Left ventricle myocardium inferior (tissue), 1 donor: Measurements from ENCODE around the gene EREG. TPM values are rescaled to one million over a fixed set of nuclear protein-coding genes. Genes with fewer than 3 reads are reported as not detected.

Experiments
- DNase-seq: peaks from one replicate; pipeline ENCODE4 v3.0.0-alpha.2; 2020
- H3K27ac ChIP-seq: fragments of 200-600 bp; replicated peaks from 2 replicates; pipeline ENCODE4 v1.8.0; 2021
- H3K27me3 ChIP-seq: fragments of 200-600 bp; 2 replicates; pipeline ENCODE4 v1.8.0; 2021; ENCODE audit warnings: low read depth
- H3K36me3 ChIP-seq: fragments of 200-600 bp; 2 replicates; pipeline ENCODE4 v1.8.0; 2021
- H3K4me1 ChIP-seq: fragments of 200-600 bp; 2 replicates; pipeline ENCODE4 v1.8.0; 2021
- H3K4me3 ChIP-seq: fragments of 200-600 bp; 2 replicates; pipeline ENCODE4 v1.8.0; 2021; ENCODE audit warnings: mild to moderate bottlenecking, moderate library complexity
- H3K9me3 ChIP-seq: fragments of 200-600 bp; replicated peaks from 2 replicates; pipeline ENCODE4 v1.8.0; 2021
- intact Hi-C: fragments of 100-400 bp; cut with micrococcal nuclease; formaldehyde crosslinking; loops from one replicate; pipeline ENCODE4 v1.11.0; 2022
- total RNA-seq: library from RNA; stranded (reverse); fragmentation: NEBNext Ultra II Directional; extraction: Animal tissue kit (Norgen Biotek cat#: 25700); gene quantifications from one replicate; pipeline ENCODE4 v1.2.1, GENCODE V29; 2021
- TF ChIP-seq, protein P1 (sequence below): fragments of 200-600 bp; IDR thresholded peaks from 2 replicates; pipeline ENCODE4 v1.8.0; 2021; ENCODE audit warnings: antibody characterized with exemption, mild to moderate bottlenecking, borderline replicate concordance
- donor health status: DM: no; HTN: yes; CAD: no; lungs with severe emphysema.

Gene EREG
- total RNA-seq, 1 donor from 2014 or later, result not detected

DNA sequence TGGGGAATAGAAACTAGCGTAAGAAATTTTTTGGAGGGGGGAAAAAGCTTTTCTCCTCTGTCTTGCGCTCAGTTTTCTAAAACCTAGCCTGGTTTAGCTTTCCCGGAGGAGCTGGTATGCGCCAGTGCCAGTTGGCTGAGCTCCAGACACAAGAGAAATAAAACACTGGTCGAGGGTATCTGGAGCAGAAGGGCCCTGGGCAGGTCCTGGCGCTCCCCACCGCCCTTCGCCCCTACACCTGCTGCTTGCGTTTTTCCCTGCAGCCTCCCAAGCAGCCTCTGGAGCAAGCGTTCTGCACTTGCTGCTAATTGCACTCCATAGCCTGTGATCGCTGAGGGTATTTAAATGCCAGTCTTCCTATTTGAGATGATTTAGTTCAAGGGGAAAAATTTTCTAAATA lies 816 bp downstream of the EREG start:
- peaks cover 14% of the 10 kb centered on the region for H3K4me1 ChIP-seq
- no peaks in the 10 kb centered on the region for H3K9me3 ChIP-seq
- TF ChIP-seq, protein P1, sequence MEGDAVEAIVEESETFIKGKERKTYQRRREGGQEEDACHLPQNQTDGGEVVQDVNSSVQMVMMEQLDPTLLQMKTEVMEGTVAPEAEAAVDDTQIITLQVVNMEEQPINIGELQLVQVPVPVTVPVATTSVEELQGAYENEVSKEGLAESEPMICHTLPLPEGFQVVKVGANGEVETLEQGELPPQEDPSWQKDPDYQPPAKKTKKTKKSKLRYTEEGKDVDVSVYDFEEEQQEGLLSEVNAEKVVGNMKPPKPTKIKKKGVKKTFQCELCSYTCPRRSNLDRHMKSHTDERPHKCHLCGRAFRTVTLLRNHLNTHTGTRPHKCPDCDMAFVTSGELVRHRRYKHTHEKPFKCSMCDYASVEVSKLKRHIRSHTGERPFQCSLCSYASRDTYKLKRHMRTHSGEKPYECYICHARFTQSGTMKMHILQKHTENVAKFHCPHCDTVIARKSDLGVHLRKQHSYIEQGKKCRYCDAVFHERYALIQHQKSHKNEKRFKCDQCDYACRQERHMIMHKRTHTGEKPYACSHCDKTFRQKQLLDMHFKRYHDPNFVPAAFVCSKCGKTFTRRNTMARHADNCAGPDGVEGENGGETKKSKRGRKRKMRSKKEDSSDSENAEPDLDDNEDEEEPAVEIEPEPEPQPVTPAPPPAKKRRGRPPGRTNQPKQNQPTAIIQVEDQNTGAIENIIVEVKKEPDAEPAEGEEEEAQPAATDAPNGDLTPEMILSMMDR, result no peak
- H3K27me3 ChIP-seq, result peaks cover 63% of the 10 kb centered on the region
- H3K36me3 ChIP-seq, result no peaks in the 10 kb centered on the region
- no peak for DNase-seq
- intact Hi-C loops, result no loop called here
- H3K4me3 ChIP-seq, result peak overlapping the region; percentile 55
- no peak overlapping the region for H3K27ac ChIP-seq

DNA sequence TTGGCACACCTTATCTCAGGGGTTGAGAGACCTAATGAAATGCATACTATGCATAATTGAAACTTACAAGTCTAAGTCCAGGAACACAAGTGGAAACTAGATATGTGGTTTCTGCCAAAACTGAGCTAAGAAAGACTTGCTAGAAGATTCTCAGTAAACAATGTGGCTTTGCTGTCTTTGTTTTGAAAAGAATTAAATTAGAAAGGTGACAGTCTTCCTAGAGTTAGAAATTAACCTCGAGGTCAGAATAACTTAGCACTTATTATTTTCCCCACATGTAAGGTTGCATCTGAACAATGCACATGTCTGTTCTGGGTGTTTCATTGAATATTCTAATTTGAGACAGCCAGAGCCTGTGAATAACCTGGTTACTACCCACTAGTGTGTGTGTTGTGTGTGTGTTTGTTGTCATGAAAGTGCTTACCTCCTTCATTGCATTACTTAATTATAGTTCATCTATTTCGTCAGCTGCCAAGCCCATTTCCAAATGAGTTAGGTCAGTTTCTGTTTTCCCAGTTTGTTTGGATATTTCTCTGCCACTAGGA lies 1.5 kb downstream of the EREG start:
- no peaks in the 10 kb centered on the region for H3K36me3 ChIP-seq
- TF ChIP-seq, protein P1, result no peak
- H3K4me1 ChIP-seq, result peaks cover 14% of the 10 kb centered on the region
- intact Hi-C loops, result no loop called here
- DNase-seq, result no peak
- H3K9me3 ChIP-seq, result no peaks in the 10 kb centered on the region
- H3K27me3 ChIP-seq, result peaks cover 63% of the 10 kb centered on the region
- H3K27ac ChIP-seq, result no peak overlapping the region
- H3K4me3 ChIP-seq, result no peak overlapping the region

DNA sequence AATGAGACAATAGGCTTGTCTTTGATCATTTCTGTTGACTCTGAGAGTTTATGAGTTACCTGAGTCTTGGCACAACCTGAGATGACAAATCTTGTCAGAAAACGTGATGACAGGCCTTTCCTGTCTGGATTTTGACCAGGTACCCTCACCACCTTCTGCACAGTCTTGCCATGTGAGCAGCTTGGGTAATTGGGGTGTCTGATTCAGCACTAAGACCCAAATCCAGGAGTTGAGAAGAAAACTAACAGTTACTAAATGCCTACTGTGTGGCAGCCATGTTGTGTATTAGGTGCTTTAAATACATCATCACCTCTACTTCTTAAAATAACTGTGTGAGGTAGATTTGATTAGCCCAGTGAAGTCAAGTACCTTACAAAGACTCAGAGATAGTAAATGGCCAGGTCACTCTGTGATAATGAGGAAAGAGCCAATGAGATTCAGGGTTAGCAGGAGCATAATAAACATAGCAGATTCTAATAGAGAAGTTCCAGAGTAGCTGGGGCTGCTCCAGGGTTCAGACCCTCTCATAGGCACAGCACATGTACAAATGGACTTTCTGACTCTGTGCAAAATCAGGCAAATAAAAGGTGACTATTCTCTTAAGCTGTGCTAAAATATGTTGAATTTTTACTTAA lies 2.8 kb downstream of the EREG start:
- no peak for DNase-seq
- Histone ChIP-seq H3K27ac (no peak overlapping the region), H3K4me3 (no peak overlapping the region), H3K4me1 (peaks cover 14% of the 10 kb centered on the region), H3K9me3 (no peaks in the 10 kb centered on the region), H3K36me3 (no peaks in the 10 kb centered on the region), H3K27me3 (peaks cover 63% of the 10 kb centered on the region)
- TF ChIP-seq, protein P1, result no peak
- intact Hi-C loops, result no loop called here

DNA sequence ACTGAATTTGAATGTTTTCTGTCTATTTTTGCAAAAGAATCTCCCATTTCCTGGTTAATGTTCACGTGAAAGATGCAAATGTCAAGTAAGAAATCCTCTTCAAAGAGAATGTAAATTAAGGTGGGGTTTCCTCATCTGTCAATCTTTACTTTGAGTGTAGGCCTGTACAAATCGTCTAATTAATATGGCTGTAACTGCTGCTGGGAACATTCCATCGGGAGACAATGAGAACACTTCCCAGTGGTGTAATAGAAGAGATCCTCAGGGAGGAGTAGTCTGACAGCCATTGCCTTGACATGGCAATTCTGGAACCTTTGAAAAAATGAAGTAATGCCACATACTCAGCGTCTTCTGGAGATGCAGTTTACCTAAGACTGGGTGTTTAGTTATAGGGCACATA lies 3.7 kb downstream of the EREG start:
- Histone ChIP-seq H3K27me3 (peaks cover 63% of the 10 kb centered on the region), H3K9me3 (no peaks in the 10 kb centered on the region), H3K36me3 (no peaks in the 10 kb centered on the region), H3K27ac (no peak overlapping the region), H3K4me3 (no peak overlapping the region), H3K4me1 (peaks cover 14% of the 10 kb centered on the region)
- TF ChIP-seq, protein P1, result no peak
- intact Hi-C loops, result no loop called here
- no peak for DNase-seq

DNA sequence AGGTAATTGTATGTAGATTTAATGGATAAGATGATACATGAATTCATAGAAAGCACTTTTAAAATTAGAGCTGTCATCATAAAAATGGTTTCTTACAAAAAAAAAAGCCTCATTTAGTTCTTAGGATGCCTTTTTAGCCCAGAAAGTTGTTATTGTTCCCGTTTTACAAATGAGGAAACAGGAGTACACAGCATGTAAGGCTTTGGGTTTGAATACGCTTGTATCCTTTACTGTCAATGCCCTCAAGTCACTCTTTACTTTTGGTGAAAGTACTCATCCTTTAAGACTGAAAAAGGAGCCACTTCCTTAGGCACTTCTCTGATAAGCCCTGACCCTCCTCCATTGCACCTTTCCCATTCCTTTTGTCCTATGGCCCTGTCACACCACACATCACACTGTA lies 4.9 kb downstream of the EREG start:
- Histone ChIP-seq H3K27ac (no peak overlapping the region), H3K27me3 (peaks cover 50% of the 10 kb centered on the region), H3K9me3 (no peaks in the 10 kb centered on the region), H3K4me3 (no peak overlapping the region), H3K4me1 (peaks cover 11% of the 10 kb centered on the region), H3K36me3 (no peaks in the 10 kb centered on the region)
- TF ChIP-seq, protein P1, result no peak
- intact Hi-C loops, result loop anchor here (5.0 kb wide), 1 partner anchor 307 kb away; no protein-coding TSS in a partner anchor
- DNase-seq, result no peak
